Activated CD8-positive, alpha-beta memory T cell treated with anti-CD3 and anti-CD28 coated beads, Interleukin-2, amount 50 U/mL, for 48 hours (primary cell): ENCODE data around the gene CDCA8.

Source experiments
- DNase-seq: peaks from one replicate; pipeline ENCODE4 v3.0.0-alpha.2; 2020

The CDCA8 gene

GRCh38 chr1:37692078-37692833 is at the start of gene CDCA8:
Gene CDCA8, plus strand, starts transcription at chr1:37692516. Its CDS starts 175 bp downstream, at chr1:37692691.
- peak; percentile 98 for DNase-seq

DNA sequence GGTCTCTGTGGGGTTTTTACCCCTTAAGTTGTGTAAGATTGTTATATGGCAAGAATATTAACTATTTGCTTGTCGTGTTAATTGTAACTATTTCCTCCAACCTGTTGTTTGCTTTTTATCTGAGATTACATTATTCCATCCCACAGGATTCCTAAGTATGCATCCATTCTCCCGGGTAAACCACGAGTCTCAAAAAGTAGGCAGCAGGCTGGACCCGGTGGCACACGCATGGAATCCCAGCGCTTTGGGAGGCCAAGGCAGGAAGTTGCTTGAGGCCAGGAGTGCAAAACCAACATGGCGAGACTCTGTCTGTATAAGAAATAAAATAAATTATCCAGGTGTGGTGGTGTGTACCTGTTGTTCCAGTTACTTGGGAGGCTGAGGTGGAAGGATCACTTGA is 45.0 kb upstream of the CDCA8 start:
- DNase-seq, result no peak

GRCh38 chr1:37650173-37650572 is 42.1 kb upstream of the CDCA8 start:
- DNase-seq, result no peak

DNA sequence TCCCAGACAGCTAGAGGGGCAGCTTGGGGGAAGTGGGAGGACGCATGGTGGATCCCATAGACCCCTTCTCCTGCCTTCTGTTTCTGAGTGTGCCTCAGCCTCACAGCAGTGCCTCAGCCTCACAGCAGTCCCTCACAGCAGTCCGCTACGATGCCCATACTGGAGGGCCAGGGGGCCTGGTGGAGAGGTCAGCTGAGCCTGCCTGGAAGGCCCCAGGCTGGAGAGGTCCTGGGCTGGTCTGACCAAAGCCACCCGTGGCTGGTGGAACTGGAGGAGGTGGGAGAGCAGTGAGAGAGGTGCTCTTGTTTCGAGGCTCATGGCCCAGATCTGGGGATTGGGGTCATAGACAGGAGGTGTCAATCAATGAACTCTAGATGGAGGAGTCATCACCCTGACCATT is 41.6 kb upstream of the CDCA8 start:
- no peak for DNase-seq

DNA sequence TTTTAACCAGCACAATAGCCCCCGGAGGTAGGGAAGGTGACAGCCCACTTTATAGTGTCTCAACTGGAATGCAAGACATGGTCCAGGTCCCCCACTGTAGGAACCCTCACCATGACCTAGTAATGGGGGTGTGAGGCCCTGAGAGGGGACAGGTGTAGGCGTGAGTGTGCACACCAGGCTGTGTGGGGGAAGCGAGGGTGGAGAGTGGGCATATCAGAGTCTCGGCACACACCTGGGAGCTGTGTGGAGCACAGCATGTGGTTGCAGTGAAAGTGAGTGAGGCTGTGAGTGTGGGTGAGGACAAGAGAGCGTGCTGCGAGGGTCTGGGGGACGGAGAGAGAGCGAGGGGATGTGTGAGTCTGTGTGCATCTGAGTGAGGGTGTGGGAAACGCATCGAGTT is 40.5 kb upstream of the CDCA8 start:
- DNase-seq, result no peak

DNA sequence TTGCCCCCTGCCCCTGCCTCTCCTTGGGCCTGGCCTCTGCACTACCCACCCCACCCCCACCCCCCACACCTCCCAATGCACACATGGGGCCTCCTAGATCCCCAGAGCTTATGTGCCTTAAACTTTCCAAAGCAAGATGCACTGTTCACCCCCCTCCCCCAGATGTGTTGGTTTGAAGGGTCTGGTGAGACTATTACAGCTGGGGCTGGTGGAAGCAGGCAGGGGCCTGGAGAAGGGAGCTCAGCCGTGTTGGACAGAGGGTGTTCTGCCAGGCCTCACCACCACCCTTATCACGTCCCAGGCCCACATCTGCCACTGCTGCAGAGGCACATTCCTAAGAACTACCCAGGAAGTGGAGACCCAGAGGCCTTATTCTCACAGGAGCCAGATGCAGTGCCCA is 39.3 kb upstream of the CDCA8 start:
- no peak for DNase-seq

DNA sequence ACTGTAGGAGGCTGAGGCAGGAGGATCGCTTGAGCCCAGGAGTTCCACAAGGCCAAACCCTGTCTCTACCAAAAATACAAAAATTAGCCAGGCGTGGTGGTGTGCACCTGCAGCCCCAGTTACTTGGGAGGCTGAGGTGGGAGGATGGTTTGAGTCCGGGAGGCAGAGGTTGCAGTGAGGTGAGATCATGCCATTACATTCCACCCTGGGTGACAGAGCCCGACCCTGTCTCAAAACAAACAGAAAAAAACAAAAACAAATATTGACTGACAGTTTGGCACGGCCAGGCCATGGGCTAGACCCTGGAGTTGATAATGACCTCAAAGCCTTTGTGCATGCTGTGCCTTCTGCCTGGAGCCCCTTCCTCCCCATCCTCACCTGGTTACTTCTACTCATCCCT is 38.4 kb upstream of the CDCA8 start:
- DNase-seq, result no peak

DNA sequence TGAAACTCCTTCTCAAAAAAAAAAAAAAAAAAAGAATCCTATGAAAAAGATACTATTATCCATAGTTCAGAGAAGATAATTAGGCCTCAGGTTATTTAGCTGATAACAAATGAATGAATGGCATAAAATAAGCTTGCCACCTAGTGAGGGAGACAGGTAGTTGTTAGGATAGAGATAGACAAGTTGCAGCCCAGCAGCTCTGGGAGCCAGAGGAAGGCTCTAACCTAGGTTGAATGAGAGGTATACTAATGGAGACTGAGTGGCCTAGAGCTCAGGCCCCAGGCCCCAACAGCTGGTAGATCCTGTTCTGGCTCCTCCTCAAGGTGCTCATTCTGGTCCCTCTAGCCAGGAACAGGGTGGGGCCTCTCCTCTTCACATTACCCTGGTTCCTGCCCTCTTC is 37.0 kb upstream of the CDCA8 start:
- no peak for DNase-seq

DNA sequence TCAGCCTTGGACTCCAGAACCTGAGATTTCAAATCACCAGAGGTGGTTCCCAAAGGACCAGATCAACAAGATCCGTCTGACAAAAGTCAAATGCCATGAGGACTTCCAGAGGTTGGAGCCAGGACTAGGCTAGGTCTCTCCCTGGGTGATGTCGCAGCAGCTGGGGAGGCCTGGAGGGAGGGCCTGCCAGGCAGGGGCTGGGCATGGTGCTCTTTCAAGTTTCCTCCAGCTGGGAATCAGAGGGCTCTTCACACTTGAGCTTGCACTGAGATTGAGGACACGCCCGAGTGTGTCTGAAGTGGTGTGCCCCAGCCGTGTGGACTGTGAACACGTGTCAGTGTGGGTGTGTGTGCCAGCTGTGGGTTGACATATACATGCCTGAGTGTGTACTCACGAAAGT is 36.3 kb upstream of the CDCA8 start:
- no peak for DNase-seq

GRCh38 chr1:37656881-37657280 is 35.4 kb upstream of the CDCA8 start:
- no peak for DNase-seq

- no peak for DNase-seq
Measured at GRCh38 chr1:37657620-37658412, 34.5 kb upstream of the CDCA8 start.

GRCh38 chr1:37658486-37658885 is 33.8 kb upstream of the CDCA8 start:
- no peak for DNase-seq

GRCh38 chr1:37660664-37661063 is 31.7 kb upstream of the CDCA8 start:
- no peak for DNase-seq

DNA sequence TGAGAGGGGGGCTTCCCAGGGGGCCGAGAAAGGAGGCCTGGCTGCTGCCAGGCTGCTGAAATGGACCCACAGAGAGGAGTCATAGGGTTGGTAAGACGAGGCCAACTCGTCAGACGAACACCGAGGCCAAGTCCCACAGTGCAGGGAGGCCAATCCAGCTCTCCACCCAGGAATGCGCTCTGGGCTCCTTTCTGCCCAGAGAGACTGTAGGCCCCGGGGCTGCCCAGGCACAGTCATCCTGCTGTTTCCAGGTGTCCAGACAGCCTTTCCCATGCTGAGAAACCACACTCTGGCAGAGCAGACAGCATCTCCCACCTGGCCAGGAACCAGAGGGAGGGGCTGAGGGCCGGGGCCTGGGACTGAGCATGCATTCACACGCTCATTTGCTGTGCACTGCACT is 30.9 kb upstream of the CDCA8 start:
- no peak for DNase-seq

DNA sequence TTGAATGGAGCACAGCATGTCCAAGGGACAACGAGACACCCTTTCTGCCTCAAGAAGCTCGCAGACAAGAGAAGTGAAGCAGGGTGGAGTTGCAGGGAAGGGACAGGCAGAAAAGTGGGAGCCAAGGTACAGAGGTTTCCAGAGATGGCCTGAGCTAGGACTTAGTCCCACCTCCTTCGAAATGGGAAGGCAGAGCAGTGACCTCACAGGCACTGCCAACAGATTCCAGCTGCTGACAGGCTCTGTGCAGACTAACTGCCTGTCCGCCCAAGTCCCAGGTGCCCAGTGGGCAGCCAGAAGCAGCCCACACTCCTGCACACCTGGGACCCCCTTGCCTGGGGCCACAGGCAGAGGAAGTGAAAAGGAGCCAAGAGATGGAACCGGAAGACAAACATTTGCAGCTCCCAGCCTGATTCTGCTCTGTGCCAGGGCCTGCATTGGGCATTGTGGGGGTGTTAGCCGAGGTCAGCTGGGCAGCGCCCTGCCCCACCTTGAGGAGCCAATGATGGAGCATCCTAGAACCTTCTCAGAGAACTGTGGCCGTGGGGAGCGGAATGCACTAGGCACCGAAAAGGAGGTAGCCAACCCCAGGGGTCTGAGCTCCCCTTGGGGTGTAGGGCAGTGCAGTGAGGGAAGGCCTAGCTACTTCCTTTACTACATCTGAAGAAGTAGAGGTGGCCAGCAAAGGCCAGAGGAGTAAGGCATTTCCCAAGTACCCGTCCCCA is 30.1 kb upstream of the CDCA8 start:
- DNase-seq, result no peak

DNA sequence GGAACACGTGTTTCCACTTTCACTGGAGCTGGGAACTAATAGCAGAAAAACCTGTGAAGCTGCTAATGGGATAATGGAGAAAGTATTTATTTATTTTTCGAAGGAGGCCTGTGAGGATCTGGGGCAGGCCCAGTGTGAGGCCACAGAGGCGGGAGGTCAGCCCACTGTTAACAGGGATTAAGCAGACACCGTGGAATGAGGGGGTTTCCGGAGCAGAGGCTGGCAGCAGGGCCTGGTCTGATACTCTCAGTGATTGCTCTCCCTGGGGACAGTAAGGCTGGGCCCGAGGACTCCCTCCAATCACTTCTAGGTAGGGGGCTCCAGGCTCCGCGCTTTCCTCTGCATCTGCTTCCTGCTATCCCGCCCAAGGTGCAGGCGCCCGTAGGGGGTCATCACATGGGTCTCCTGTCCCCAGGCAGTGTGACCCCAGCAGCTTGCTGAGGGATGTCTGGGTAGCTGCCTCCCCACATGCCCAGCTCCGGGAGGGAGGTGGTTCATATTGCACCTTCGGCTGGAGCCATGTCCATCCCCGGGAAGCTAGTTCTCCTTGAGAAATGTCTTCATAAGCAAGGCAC is 28.8 kb upstream of the CDCA8 start:
- no peak for DNase-seq

DNA sequence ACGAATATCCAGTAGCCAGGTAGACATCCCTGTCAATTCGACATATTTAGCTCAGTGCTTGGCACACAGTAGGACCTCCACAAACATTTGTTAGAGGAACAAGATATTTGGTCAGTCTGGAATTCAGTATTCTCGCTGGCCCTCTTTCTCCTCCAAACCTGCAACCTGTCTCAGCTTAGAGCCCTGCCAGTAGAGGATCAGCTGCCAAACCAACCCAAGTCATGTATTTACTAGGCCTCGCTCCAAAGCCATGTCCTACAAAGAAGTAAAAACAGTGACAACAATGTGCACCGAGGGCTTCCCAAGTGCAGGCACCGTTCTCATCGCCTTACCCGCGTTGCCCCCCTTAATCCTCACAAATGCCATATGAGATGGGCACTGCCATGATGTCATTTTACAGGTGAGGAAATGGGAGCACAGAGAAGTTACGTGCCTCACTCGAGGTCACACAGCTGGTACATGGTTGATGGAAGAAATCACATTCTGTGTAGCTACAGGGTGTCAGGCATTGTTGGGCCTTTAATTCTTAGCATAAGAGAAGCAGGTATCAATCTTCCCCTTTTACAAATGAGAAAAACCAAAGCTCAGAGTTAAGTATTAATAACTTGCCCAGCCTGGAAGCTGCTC is 26.0 kb upstream of the CDCA8 start:
- no peak for DNase-seq

DNA sequence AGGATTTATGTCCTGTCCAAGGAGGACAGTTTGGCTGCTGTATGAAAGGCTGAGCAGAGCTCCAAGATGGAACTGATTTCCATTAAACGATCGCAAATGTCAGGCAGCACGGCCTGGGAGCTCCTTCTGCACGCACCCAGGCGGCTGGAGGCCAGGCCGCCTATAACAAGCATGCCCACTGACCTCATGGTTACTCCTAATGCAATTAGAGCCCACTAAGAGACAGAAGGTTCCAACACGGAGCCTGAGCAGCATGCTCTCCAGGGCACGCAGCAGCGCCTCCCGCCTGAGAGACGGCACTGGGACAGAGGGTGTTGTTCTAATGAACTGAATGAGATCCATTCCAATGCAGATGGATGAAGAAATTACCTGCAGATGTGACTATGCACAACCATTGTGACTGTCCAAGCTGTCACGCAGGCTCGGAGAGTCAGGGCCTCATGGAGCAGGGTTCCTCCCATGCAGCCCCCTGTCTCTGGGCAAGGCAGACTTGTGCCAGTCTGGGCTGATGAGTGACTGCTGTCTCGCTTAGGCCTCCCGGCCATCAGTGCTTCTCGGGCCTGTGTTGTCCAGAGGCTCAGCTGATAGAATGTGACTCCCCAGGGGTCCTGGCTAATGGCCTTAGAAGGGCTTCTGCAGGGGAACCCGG is 25.2 kb upstream of the CDCA8 start:
- DNase-seq, result no peak

DNA sequence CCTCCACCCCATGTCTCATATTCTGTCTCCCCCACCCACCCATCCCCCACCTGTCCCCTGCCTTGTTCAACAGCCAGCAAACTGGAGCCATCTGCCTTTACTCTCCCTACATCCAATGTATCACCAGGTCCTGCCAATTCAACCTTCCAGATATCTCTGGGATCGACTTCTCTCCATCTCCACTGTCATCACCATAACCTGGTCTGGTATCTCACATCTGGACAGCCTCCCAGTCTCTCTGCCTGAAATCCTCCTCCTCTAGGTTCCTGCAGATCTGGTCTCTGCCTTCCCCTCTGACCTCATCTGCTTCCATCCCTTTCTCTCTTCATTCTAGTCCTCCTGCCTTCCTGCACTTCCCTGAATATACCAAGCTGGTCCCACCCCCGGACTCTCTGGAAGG is 22.2 kb upstream of the CDCA8 start:
- DNase-seq, result no peak

DNA sequence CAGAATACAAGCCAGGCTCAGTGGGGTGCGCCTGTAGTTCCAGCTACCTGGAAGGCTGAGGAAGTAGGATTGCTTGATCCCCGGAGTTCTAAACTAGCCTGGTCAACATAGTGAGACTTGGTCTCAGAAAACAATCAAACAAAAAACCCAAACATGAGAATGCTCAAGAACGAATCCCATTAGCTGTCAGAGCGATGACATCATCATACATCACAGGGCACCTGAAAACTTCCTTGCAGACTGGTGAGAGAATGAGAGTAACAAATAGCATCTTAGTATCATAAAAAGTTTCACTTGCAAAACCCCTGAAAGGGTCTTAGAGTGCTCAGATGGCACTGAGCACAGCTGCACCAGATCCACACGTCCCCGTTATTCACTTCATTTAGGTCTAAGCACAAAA is 21.1 kb upstream of the CDCA8 start:
- no peak for DNase-seq

GRCh38 chr1:37672136-37672870 is 20.0 kb upstream of the CDCA8 start:
- no peak for DNase-seq

DNA sequence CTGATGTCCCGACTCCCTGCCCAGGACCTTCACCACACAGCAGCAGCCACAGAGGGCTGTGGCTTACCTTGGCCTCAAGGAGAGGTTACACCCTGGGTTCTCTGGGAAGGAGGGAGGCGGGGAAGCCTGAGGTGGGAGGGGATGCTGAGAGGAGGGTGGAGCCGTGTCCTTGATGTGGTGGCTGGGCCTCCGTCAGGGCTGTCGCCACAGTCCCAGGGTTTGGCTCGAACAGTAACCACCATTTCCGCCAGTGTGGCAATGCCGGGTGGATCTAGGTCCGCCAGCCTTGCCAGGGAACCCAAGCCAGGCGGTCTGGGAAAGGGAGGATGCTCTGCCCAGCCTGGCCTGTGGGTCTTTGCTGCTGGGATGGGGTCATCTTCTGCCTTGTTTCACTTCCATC is 18.4 kb upstream of the CDCA8 start:
- peak; percentile 74 for DNase-seq
